Astrocyte (in vitro differentiated cells and primary cell): ENCODE measurements around the gene MPEG1. TPM values are rescaled to one million over a fixed set of nuclear protein-coding genes. Genes with fewer than 3 reads are reported as not detected.

ENCODE experiments used
- DNase-seq: peaks from one replicate; pipeline ENCODE4 v3.0.0-alpha.2; 2010; ENCODE audit warnings: low read depth
- FAIRE-seq: peaks from 2 replicates; lab custom pipeline; 2011; peaks lifted over from hg19 to GRCh38; lab: Jason Lieb, UNC
- H2AFZ ChIP-seq: 2 replicates; pipeline ENCODE4 v1.6.0; 2012; ENCODE audit warnings: low read depth, low read length, inconsistent platforms
- H3K27ac ChIP-seq: 2 replicates; pipeline ENCODE4 v1.5.1; 2011; ENCODE audit warnings: low read depth, low read length, inconsistent platforms
- H3K27me3 ChIP-seq: 2 replicates; pipeline ENCODE4 v1.6.0; 2011; ENCODE audit warnings: low read length, inconsistent platforms; ENCODE audit not compliant: insufficient read depth
- H3K36me3 ChIP-seq: 2 replicates; pipeline ENCODE4 v1.5.1; 2011; ENCODE audit warnings: low read length, inconsistent platforms; ENCODE audit not compliant: insufficient read depth
- H3K4me1 ChIP-seq: 2 replicates; pipeline ENCODE4 v1.5.1; 2011; ENCODE audit warnings: low read length, inconsistent platforms; ENCODE audit not compliant: insufficient read depth
- H3K4me2 ChIP-seq: 2 replicates; pipeline ENCODE4 v1.6.0; 2012; ENCODE audit warnings: low read length, inconsistent platforms
- H3K4me3 ChIP-seq: 2 replicates; pipeline ENCODE4 v1.5.1; 2011; ENCODE audit warnings: low read depth, mild to moderate bottlenecking, low read length, inconsistent platforms; ENCODE audit not compliant: insufficient read depth
- H3K79me2 ChIP-seq: 2 replicates; pipeline ENCODE4 v1.6.0; 2012; ENCODE audit warnings: mild to moderate bottlenecking, low read length, inconsistent platforms; ENCODE audit not compliant: insufficient read depth
- H3K9ac ChIP-seq: 2 replicates; pipeline ENCODE4 v1.6.0; 2012; ENCODE audit warnings: mild to moderate bottlenecking, low read length, inconsistent platforms
- H3K9me3 ChIP-seq: 2 replicates; pipeline ENCODE4 v1.5.1; 2012; ENCODE audit warnings: low read depth, mild to moderate bottlenecking, low read length, inconsistent platforms; ENCODE audit not compliant: insufficient read depth
- H4K20me1 ChIP-seq: 2 replicates; pipeline ENCODE4 v1.6.0; 2012; ENCODE audit warnings: low read length, inconsistent platforms; ENCODE audit not compliant: insufficient read depth
- H3K27ac Mint-ChIP-seq: one replicate; pipeline ENCODE4 v1.8.0; 2021; ENCODE audit warnings: mild to moderate bottlenecking, mixed read lengths; ENCODE audit not compliant: unreplicated experiment
- H3K27me3 Mint-ChIP-seq: one replicate; pipeline ENCODE4 v1.8.0; 2021; ENCODE audit warnings: low read depth, mixed read lengths; ENCODE audit not compliant: unreplicated experiment
- H3K36me3 Mint-ChIP-seq: one replicate; pipeline ENCODE4 v1.8.0; 2021; ENCODE audit warnings: low read depth, mixed read lengths; ENCODE audit not compliant: unreplicated experiment
- H3K4me1 Mint-ChIP-seq: one replicate; pipeline ENCODE4 v1.8.0; 2021; ENCODE audit warnings: low read depth, mixed read lengths; ENCODE audit not compliant: unreplicated experiment
- H3K4me3 Mint-ChIP-seq: one replicate; pipeline ENCODE4 v1.8.0; 2021; ENCODE audit warnings: mild to moderate bottlenecking, moderate library complexity, mixed read lengths; ENCODE audit not compliant: unreplicated experiment
- H3K9me3 Mint-ChIP-seq: one replicate; pipeline ENCODE4 v1.8.0; 2021; ENCODE audit warnings: mild to moderate bottlenecking, mixed read lengths; ENCODE audit not compliant: unreplicated experiment
- EZH2 ChIP-seq: IDR thresholded peaks from 2 replicates; pipeline ENCODE4 v1.6.1; 2012; ENCODE audit warnings: mild to moderate bottlenecking, low read length, inconsistent platforms; ENCODE audit not compliant: insufficient read depth
- total RNA-seq: library from RNA; stranded (reverse); gene quantifications from 2 replicates; pipeline ENCODE4 v1.2.1, GENCODE V29; 2021
- TF ChIP-seq, protein P1 (sequence below): IDR thresholded peaks from 2 replicates; pipeline ENCODE4 v1.5.1; 2011; ENCODE audit warnings: low read depth, mild to moderate bottlenecking, inconsistent platforms, low read length, moderate library complexity; ENCODE audit not compliant: insufficient read depth

Gene MPEG1
- total RNA-seq, 1 donor from 2014 or later, result not detected

DNA sequence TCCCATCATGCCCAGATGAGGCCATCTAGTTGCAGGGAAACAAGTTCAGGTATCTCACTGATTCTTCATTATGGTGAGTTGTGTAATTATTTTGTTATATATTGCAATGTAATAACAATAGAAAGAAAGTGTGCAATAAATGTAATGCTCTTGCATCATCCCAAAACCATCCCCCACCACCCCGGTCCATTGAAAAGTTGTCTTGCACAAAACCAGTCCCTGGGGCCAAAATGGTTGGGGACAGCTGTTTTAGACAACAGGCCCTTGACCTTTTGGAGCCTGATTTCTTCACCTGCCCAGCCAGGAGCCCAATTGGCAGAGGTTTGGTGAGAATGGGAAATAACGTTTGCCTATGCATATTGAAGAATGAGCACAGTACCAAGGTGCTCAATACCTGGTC lies 15.9 kb downstream of the MPEG1 start:
- no peaks in the 10 kb centered on the region for H3K27me3 Mint-ChIP-seq
- H3K79me2 ChIP-seq, result no peaks in the 10 kb centered on the region
- TF ChIP-seq, protein P1, sequence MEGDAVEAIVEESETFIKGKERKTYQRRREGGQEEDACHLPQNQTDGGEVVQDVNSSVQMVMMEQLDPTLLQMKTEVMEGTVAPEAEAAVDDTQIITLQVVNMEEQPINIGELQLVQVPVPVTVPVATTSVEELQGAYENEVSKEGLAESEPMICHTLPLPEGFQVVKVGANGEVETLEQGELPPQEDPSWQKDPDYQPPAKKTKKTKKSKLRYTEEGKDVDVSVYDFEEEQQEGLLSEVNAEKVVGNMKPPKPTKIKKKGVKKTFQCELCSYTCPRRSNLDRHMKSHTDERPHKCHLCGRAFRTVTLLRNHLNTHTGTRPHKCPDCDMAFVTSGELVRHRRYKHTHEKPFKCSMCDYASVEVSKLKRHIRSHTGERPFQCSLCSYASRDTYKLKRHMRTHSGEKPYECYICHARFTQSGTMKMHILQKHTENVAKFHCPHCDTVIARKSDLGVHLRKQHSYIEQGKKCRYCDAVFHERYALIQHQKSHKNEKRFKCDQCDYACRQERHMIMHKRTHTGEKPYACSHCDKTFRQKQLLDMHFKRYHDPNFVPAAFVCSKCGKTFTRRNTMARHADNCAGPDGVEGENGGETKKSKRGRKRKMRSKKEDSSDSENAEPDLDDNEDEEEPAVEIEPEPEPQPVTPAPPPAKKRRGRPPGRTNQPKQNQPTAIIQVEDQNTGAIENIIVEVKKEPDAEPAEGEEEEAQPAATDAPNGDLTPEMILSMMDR, result no peak
- TF ChIP-seq EZH2, result no peak
- no peak overlapping the region for H3K9ac ChIP-seq
- peaks cover 13% of the 10 kb centered on the region for H3K4me1 Mint-ChIP-seq
- H3K4me3 ChIP-seq, result no peak overlapping the region
- no peaks in the 10 kb centered on the region for H3K4me1 ChIP-seq
- no peaks in the 10 kb centered on the region for H3K9me3 ChIP-seq
- peaks cover 8% of the 10 kb centered on the region for H3K9me3 Mint-ChIP-seq
- H3K27ac Mint-ChIP-seq, result no peak overlapping the region
- H3K4me3 Mint-ChIP-seq, result no peak overlapping the region
- peaks cover 56% of the 10 kb centered on the region for H3K36me3 Mint-ChIP-seq
- no peak overlapping the region for H2AFZ ChIP-seq
- FAIRE-seq (no peak), DNase-seq (no peak)
- H3K36me3 ChIP-seq, result no peaks in the 10 kb centered on the region
- no peak overlapping the region for H3K27ac ChIP-seq
- H3K4me2 ChIP-seq, result no peak overlapping the region
- H3K27me3 ChIP-seq, result peaks cover 19% of the 10 kb centered on the region
- no peaks in the 10 kb centered on the region for H4K20me1 ChIP-seq

DNA sequence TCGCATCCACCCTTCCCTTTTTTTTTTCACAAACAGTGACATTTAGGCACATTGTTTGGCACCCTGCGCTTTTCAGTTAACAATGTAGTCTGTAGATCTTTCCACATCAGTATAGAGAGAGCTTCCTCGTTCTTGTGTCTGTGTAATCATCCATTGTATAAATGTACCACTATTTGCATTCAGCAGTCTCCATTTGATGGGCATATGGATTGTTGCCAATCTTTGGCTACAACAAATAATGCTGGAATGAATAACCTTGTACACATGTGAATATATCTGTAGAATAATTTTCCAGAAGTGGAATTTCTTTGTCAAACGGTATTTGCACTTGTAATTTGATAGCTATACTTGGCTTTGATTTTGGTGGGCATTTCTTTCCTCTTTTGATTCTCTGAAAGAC lies 17.1 kb downstream of the MPEG1 start:
- TF ChIP-seq, protein P1, result no peak
- no peak for TF ChIP-seq EZH2
- no peak for FAIRE-seq
- Mint-ChIP-seq H3K27ac (no peak overlapping the region), H3K4me3 (no peak overlapping the region), H3K4me1 (peaks cover 15% of the 10 kb centered on the region), H3K36me3 (peaks cover 62% of the 10 kb centered on the region), H3K9me3 (peaks cover 8% of the 10 kb centered on the region), H3K27me3 (no peaks in the 10 kb centered on the region)
- Histone ChIP-seq H4K20me1 (no peaks in the 10 kb centered on the region), H3K4me3 (no peak overlapping the region), H3K36me3 (no peaks in the 10 kb centered on the region), H3K27ac (no peak overlapping the region), H3K27me3 (peaks cover 17% of the 10 kb centered on the region), H3K79me2 (no peaks in the 10 kb centered on the region), H3K9ac (no peak overlapping the region), H3K4me1 (no peaks in the 10 kb centered on the region), H3K4me2 (no peak overlapping the region), H2AFZ (no peak overlapping the region), H3K9me3 (no peaks in the 10 kb centered on the region)
- no peak for DNase-seq

DNA sequence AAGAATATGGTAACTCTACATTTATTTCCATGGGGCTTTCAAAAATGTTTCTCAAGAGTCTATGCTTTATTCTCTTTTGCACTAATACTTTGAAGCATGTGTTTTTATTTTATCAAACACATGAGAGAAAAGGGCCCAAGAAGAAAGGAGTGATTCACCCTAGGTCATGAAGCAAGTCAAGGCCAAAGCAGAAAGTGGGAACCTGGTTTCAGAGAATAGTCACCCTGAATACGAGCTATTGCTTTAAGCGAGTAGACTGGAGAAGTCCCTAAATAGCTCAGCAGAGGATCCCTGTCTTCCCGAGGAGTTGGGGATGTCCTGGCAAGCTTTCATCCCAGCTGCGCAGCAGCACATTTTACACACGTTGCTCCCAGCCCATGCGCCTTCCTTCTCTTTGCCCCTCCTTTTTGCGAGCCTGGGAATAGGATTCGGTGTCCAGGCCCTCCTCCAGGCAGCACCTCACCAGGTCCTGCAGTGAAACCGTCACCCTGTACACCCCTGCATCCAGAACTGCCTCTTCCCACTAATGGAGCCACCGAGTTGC lies 19.1 kb downstream of the MPEG1 start:
- Histone ChIP-seq H3K9ac (no peak overlapping the region), H2AFZ (no peak overlapping the region), H4K20me1 (no peaks in the 10 kb centered on the region), H3K36me3 (no peaks in the 10 kb centered on the region), H3K9me3 (no peaks in the 10 kb centered on the region), H3K79me2 (no peaks in the 10 kb centered on the region), H3K27me3 (peaks cover 10% of the 10 kb centered on the region), H3K4me3 (no peak overlapping the region), H3K4me1 (no peaks in the 10 kb centered on the region), H3K4me2 (no peak overlapping the region), H3K27ac (no peak overlapping the region)
- Mint-ChIP-seq H3K4me1 (peaks cover 21% of the 10 kb centered on the region), H3K27ac (no peak overlapping the region), H3K27me3 (no peaks in the 10 kb centered on the region), H3K36me3 (peaks cover 56% of the 10 kb centered on the region), H3K4me3 (no peak overlapping the region), H3K9me3 (peaks cover 8% of the 10 kb centered on the region)
- FAIRE-seq, result no peak
- TF ChIP-seq, protein P1, result no peak
- TF ChIP-seq EZH2, result no peak
- no peak for DNase-seq
